Measurements from ENCODE around the gene DEFB113. TPM values are rescaled to one million over a fixed set of nuclear protein-coding genes. Genes with fewer than 3 reads are reported as not detected.

DEFB113 gene
- total RNA-seq, 2 experiments from 2014 or later: not detected

DNA sequence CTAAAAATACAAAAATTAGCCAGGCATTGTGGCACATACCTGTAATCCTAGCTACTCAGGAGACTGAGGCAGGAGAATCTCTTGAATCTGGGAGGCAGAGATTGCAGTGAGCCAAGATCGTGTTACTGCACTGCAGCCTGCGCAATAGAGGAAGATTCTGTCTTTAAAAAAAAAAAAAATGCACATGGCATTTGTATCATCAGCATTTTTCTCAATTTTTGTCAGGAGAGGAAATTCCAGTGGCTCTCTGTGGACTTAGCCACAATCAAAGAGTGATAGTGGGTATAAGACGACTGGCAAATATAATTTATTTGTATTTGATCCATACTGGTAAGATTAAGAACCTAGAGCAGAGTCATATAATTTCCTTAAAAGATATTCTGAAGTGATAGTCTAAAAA is 34.0 kb downstream of the DEFB113 start:
- Histone ChIP-seq H3K79me2 (ENCODE audit: insufficient read depth, low read depth, low read length) (no peaks in the 10 kb centered on the region), H3K27ac (ENCODE audit: low read depth, low read length, poor library complexity, severe bottlenecking) (no peak overlapping the region), H3K9me3 (ENCODE audit: low read length) (no peaks in the 10 kb centered on the region), H3K4me3 (ENCODE audit: low read depth, low read length, poor library complexity, severe bottlenecking) (no peak overlapping the region), H3K4me1 (ENCODE audit: insufficient read depth, low read length, poor library complexity, severe bottlenecking) (no peaks in the 10 kb centered on the region), H3K36me3 (ENCODE audit: insufficient read depth, low read length) (no peaks in the 10 kb centered on the region), H4K20me1 (ENCODE audit: insufficient read depth, low read length) (no peaks in the 10 kb centered on the region), H3K4me2 (ENCODE audit: low read length) (no peak overlapping the region), H2AFZ (ENCODE audit: low read length) (no peak overlapping the region), H3K9me2 (ENCODE audit: insufficient read depth, low read length) (no peaks in the 10 kb centered on the region)
- intact Hi-C loops (cut with micrococcal nuclease; ENCODE audit: unreplicated experiment): no loop called here
- CTCF ChIA-PET (ENCODE audit: unreplicated experiment): no interaction called here
- TF ChIP-seq, protein P1, sequence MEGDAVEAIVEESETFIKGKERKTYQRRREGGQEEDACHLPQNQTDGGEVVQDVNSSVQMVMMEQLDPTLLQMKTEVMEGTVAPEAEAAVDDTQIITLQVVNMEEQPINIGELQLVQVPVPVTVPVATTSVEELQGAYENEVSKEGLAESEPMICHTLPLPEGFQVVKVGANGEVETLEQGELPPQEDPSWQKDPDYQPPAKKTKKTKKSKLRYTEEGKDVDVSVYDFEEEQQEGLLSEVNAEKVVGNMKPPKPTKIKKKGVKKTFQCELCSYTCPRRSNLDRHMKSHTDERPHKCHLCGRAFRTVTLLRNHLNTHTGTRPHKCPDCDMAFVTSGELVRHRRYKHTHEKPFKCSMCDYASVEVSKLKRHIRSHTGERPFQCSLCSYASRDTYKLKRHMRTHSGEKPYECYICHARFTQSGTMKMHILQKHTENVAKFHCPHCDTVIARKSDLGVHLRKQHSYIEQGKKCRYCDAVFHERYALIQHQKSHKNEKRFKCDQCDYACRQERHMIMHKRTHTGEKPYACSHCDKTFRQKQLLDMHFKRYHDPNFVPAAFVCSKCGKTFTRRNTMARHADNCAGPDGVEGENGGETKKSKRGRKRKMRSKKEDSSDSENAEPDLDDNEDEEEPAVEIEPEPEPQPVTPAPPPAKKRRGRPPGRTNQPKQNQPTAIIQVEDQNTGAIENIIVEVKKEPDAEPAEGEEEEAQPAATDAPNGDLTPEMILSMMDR (conservative IDR thresholded peaks at IDR 0.05; ENCODE audit: low read length): no peak
- no peak for TF ChIP-seq EZH2phosphoT487 (IDR thresholded peaks at IDR 0.05; ENCODE audit: borderline replicate concordance, low read depth, low read length)
- DNase-seq (ENCODE audit: low spot score): no peak
- POLR2A ChIA-PET: no interaction called here
- BruUV-seq (replicated peaks): no TSS peak

- Histone ChIP-seq H3K9me3 (ENCODE audit: low read length) (no peaks in the 10 kb centered on the region), H3K4me1 (ENCODE audit: insufficient read depth, low read length, poor library complexity, severe bottlenecking) (no peaks in the 10 kb centered on the region), H3K36me3 (ENCODE audit: insufficient read depth, low read length) (no peaks in the 10 kb centered on the region), H3K9me2 (ENCODE audit: insufficient read depth, low read length) (no peaks in the 10 kb centered on the region), H3K4me2 (ENCODE audit: low read length) (no peak overlapping the region), H3K27ac (ENCODE audit: low read depth, low read length, poor library complexity, severe bottlenecking) (no peak overlapping the region), H4K20me1 (ENCODE audit: insufficient read depth, low read length) (no peaks in the 10 kb centered on the region), H2AFZ (ENCODE audit: low read length) (no peak overlapping the region), H3K79me2 (ENCODE audit: insufficient read depth, low read depth, low read length) (no peaks in the 10 kb centered on the region), H3K4me3 (ENCODE audit: low read depth, low read length, poor library complexity, severe bottlenecking) (no peak overlapping the region)
- BruUV-seq (replicated peaks): no TSS peak
- CTCF ChIA-PET (ENCODE audit: unreplicated experiment): no interaction called here
- DNase-seq (ENCODE audit: low spot score): no peak
- POLR2A ChIA-PET: no interaction called here
- no peak for TF ChIP-seq EZH2phosphoT487 (IDR thresholded peaks at IDR 0.05; ENCODE audit: borderline replicate concordance, low read depth, low read length)
- TF ChIP-seq, protein P1 (conservative IDR thresholded peaks at IDR 0.05; ENCODE audit: low read length): no peak
- intact Hi-C loops (cut with micrococcal nuclease; ENCODE audit: unreplicated experiment): no loop called here
These were observed 34.7 kb downstream of the DEFB113 start for GRCh38 chr6:49934770-49935169.

DNA sequence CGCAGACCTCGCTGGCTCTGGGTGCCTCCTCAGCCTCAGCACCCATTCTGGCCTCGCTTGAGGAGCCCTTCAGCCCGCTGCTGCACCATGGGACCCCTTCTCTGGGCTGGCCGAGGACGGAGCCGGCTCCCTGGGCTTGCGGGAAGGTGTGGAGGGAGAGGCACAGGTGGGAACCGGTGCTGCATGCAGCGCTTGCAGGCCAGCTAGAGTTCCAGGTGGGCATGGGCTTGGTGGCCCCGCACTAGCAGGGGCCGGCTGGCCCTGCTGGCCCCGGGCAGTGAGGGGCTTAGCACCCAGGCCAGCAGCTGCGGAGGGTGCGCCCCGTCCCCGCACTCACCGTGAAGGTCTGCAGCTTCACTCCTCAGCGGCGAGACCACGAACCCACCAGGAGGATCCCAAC is 35.9 kb downstream of the DEFB113 start:
- intact Hi-C loops (cut with micrococcal nuclease; ENCODE audit: unreplicated experiment): no loop called here
- POLR2A ChIA-PET: interaction anchor here (0.6 kb wide), 1 partner anchor 732 kb away, joined by 3 read pairs; no protein-coding TSS in a partner anchor
- Histone ChIP-seq H3K4me3 (ENCODE audit: low read depth, low read length, poor library complexity, severe bottlenecking) (no peak overlapping the region), H3K27ac (ENCODE audit: low read depth, low read length, poor library complexity, severe bottlenecking) (no peak overlapping the region), H3K9me2 (ENCODE audit: insufficient read depth, low read length) (no peaks in the 10 kb centered on the region), H3K4me1 (ENCODE audit: insufficient read depth, low read length, poor library complexity, severe bottlenecking) (no peaks in the 10 kb centered on the region), H3K9me3 (ENCODE audit: low read length) (no peaks in the 10 kb centered on the region), H2AFZ (ENCODE audit: low read length) (no peak overlapping the region), H3K36me3 (ENCODE audit: insufficient read depth, low read length) (no peaks in the 10 kb centered on the region), H3K79me2 (ENCODE audit: insufficient read depth, low read depth, low read length) (no peaks in the 10 kb centered on the region), H4K20me1 (ENCODE audit: insufficient read depth, low read length) (no peaks in the 10 kb centered on the region), H3K4me2 (ENCODE audit: low read length) (no peak overlapping the region)
- CTCF ChIA-PET (ENCODE audit: unreplicated experiment): no interaction called here
- TF ChIP-seq, protein P1 (conservative IDR thresholded peaks at IDR 0.05; ENCODE audit: low read length): no peak
- TF ChIP-seq EZH2phosphoT487 (IDR thresholded peaks at IDR 0.05; ENCODE audit: borderline replicate concordance, low read depth, low read length): no peak
- no peak for DNase-seq (ENCODE audit: low spot score)
- no TSS peak for BruUV-seq (replicated peaks)

Data from OCI-LY7 (cell line).